ENCODE measurements around the gene MAGEB4. TPM values are rescaled to one million over a fixed set of nuclear protein-coding genes. Genes with fewer than 3 reads are reported as not detected.

Gene MAGEB4
- total and polyA plus RNA-seq, 2 of the 4 experiments (the other 2 are of a cell fraction) = not detected

GRCh38 chrX:30270639-30271038 lies 28.8 kb downstream of the MAGEB4 start:
- H3K4me3 ChIP-seq (ENCODE audit: insufficient read depth, low read depth, low read length) = no peak overlapping the region
- POLR2A ChIA-PET (ENCODE audit: unreplicated experiment) = no interaction called here
- H3K4me2 ChIP-seq (ENCODE audit: low read depth, low read length) = no peak overlapping the region
- no peak overlapping the region for H3K27ac ChIP-seq (ENCODE audit: insufficient read depth, low read length)
- BruUV-seq (replicated peaks) = no TSS peak
- H3K4me1 ChIP-seq (ENCODE audit: control insufficient read depth, insufficient read depth, low read length) = no peaks in the 10 kb centered on the region
- no peak for DNase-seq
- dilution Hi-C loops (cut with HindIII; ENCODE audit: low sequenced_read_pairs, unreplicated experiment) = no loop called here
- H4K20me1 ChIP-seq (ENCODE audit: insufficient read depth, low read length) = no peaks in the 10 kb centered on the region
- no peak overlapping the region for H2AK9ac ChIP-seq (replicated peaks; ENCODE audit: low read depth, low read length, poor library complexity)
- no peaks in the 10 kb centered on the region for H3K9me1 ChIP-seq (ENCODE audit: insufficient read depth, low read length)
- H2AK5ac ChIP-seq (ENCODE audit: low read depth, low read length) = no peak overlapping the region
- no peak overlapping the region for H4K5ac ChIP-seq (ENCODE audit: low read depth, low read length)
- H3K27me3 ChIP-seq (ENCODE audit: control insufficient read depth, insufficient read depth, low read length) = no peaks in the 10 kb centered on the region
- no peak for TF ChIP-seq FOS (IDR thresholded peaks at IDR 0.05; ENCODE audit: low read depth, low read length)
- no peak for TF ChIP-seq POLR2A (IDR thresholded peaks at IDR 0.05; ENCODE audit: low read depth, low read length)
- H3K18ac ChIP-seq (ENCODE audit: low read depth, low read length) = no peak overlapping the region
- H2AFZ ChIP-seq (replicated peaks; ENCODE audit: low read length, poor library complexity) = no peak overlapping the region
- H3K4ac ChIP-seq (ENCODE audit: low read depth, low read length) = no peak overlapping the region
- no peak overlapping the region for H3K9ac ChIP-seq (ENCODE audit: low read depth, low read length)
- 63% methylated on average over 2 of the region's 3 CpGs; no CpG with 5 or more reads in 1 of the 2 experiments for WGBS, 2 experiments (ENCODE audit: extremely low coverage in 2 of 2, insufficient read length in 1 of 2)
- no peak overlapping the region for H3K14ac ChIP-seq (replicated peaks; ENCODE audit: low read depth, low read length)
- no peaks in the 10 kb centered on the region for H3K36me3 ChIP-seq (ENCODE audit: control insufficient read depth, insufficient read depth, low read length)
- H2BK120ac ChIP-seq (ENCODE audit: low read depth, low read length) = no peak overlapping the region
- H3K23ac ChIP-seq (ENCODE audit: low read depth, low read length) = no peak overlapping the region
- CTCF ChIA-PET = no interaction called here
- in situ Hi-C loops (cut with MboI; ENCODE audit: low sequenced_read_pairs) = no loop called here
- no peaks in the 10 kb centered on the region for H3K9me3 ChIP-seq (ENCODE audit: control insufficient read depth, insufficient read depth, low read length)
- H3K56ac ChIP-seq (ENCODE audit: extremely low read depth, insufficient read depth, low read length) = no peak overlapping the region
- H4K8ac ChIP-seq (ENCODE audit: low read depth in 2 of 2, low read length in 2 of 2) = no peak overlapping the region
- intact Hi-C loops (cut with micrococcal nuclease) = no loop called here
- no peak overlapping the region for H2BK5ac ChIP-seq (ENCODE audit: low read depth, low read length, poor library complexity, severe bottlenecking)
- ATAC-seq (ENCODE audit: low read depth) = no peak
- H4K91ac ChIP-seq (ENCODE audit: insufficient read depth, low read depth, low read length) = no peak overlapping the region
- no peak overlapping the region for H2BK15ac ChIP-seq (ENCODE audit: low read depth, low read length)
- H2BK20ac ChIP-seq (ENCODE audit: low read depth, low read length) = no peak overlapping the region
- no peaks in the 10 kb centered on the region for H3K79me1 ChIP-seq (ENCODE audit: low read depth in 1 of 2, low read length in 2 of 2)

Measured in IMR-90 (cell line).